ENCODE measurements around the gene CCDC138.

The CCDC138 gene

GRCh38 chr2:108898315-108899082 lies 111.9 kb downstream of the CCDC138 start:
- FAIRE-seq: no peak

GRCh38 chr2:108904680-108905079 lies 118.1 kb downstream of the CCDC138 start:
- FAIRE-seq: no peak

DNA sequence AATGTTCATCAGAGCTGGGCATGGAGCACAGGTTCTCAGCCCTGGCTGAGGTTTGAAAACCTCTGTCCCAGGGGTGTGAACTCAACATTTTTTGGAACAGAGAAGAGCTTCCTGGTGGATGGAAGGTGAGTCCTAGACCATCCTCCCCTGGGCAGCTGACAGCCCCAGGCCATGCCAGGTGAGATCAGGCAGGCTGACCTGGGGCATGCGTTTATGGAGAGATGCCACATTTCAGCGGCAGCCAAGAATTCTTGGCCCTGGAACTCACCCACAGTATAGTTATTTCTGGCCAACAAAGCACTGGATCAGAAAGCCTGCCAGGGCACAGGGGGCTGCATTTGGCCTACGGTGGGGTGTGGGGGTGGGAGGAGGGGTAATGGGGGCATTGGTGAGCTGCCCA lies 118.6 kb downstream of the CCDC138 start:
- no peak for FAIRE-seq

DNA sequence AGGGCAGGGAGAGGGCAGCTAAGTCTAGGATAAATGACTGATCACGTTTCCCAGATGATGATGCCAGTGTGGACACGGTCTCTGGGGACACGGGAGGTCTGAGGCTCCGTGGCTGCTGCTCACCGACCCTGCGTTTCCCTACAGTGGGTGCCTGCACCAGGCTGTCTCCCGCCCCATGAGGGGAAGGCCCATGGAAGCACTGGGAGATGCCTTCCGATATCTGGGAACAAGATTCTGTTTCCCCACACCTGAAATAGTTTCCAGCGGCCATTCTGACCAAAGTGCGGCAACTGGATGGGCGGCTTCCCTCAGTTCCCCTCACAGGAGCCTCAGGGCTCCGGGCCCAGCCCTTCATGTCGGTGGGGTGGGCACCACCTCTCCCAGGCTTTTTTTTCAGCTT lies 119.3 kb downstream of the CCDC138 start:
- FAIRE-seq: no peak

- FAIRE-seq: no peak
These were observed 120.0 kb downstream of the CCDC138 start for GRCh38 chr2:108906403-108907077.

DNA sequence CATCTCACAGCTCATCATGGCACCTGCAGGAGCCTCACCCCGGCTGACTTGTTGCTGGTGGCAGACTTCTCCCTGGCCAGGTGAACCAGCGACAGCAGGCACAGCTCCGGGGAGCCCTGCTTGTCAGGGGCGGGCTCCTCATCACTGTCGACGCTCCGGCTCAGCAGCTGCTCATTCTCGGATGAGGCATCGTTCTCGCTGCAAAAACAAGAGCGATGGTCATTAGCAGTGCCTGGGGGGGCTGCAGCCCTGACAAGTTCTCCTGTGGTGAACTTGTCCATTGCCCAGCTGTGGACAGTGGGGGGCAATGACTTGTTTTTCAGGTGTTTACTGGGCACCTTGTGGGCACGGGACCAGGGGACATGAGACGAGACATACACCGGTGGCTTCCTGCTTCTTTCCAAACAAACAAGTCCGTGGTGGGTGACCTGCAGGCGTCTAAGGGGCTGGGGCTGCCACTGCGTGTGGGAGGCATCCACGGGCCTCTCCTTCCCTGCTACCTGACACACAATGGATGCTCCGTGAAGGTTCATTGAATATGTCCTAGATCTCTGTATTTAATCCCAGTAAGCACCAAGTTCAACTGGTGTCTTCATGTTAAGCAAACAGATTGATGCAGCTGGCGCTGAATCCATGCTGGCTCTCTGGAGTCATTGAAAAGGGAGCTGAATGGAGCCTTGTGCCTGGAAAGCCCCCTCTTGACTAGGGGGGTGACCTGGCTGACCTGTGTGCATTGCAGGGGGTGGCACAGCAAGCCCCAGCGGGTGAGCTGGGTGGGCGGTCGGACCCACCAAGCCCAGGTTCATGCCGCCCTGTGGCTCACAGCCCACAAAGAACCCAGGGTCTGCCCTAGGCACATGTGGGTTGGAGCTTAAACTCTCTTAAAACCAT lies 121.5 kb downstream of the CCDC138 start:
- FAIRE-seq: no peak

DNA sequence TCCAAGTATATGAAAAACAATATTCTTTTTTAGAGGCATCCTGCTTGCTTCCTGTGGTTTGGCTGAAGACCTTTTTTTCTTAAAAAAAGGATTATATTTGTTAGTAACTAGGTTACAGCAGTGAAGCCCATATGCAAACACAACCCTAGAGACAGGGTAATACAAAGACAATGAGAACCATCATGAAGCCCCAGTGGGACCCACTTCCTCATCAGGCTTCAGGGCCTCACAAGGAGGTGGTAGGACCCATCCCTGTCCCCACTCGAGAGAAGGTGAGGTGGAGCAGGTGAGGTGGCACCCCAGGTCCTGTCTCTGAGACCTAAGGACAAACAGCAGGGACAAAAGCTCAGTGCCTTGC lies 122.1 kb downstream of the CCDC138 start:
- FAIRE-seq: no peak

GRCh38 chr2:108909275-108909823 lies 122.8 kb downstream of the CCDC138 start:
- no peak for FAIRE-seq

GRCh38 chr2:108910011-108910431 lies 123.5 kb downstream of the CCDC138 start:
- FAIRE-seq: no peak

DNA sequence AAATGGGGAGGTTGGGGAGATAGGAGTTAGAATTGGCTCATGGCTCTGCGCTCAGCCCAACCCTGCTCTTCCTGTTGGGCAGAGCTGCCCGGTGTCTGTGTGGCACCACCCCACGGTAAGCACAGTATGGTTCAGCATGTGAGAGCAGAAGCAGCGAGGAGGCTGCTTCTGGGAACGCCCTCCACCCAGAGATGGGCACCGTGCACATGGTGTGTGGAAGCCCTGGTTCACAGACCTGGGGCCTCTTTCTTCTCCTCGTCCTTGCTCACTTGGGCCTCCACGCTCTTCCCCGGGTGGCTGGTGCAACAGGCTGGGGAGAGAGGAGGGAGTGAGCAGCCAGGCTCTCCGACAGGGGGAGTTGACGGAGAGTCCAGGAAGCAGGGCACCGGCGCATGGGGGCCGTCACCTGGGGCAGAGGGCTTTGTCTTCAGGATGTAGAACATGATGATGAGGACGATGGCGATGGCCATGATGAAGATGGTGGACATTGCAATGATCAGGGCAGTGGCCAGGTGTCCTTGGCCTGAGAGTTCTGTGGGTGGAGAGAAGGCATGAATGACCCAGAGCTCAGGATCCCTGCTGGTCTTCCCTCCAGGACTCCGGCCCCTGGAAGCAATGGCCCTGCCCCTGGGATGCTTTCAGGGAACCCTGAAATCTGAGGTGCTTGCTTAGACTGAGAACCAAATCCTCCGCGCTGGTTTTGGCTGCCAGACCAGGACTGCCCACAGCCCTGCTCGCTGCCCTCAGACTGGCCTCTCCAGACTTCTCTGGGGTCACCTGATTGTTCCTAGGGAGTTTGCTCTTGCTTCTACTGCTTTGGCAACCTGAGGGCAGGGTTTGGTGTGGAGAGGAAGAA lies 124.2 kb downstream of the CCDC138 start:
- FAIRE-seq: no peak

GRCh38 chr2:108911401-108911800 lies 124.8 kb downstream of the CCDC138 start:
- no peak for FAIRE-seq

DNA sequence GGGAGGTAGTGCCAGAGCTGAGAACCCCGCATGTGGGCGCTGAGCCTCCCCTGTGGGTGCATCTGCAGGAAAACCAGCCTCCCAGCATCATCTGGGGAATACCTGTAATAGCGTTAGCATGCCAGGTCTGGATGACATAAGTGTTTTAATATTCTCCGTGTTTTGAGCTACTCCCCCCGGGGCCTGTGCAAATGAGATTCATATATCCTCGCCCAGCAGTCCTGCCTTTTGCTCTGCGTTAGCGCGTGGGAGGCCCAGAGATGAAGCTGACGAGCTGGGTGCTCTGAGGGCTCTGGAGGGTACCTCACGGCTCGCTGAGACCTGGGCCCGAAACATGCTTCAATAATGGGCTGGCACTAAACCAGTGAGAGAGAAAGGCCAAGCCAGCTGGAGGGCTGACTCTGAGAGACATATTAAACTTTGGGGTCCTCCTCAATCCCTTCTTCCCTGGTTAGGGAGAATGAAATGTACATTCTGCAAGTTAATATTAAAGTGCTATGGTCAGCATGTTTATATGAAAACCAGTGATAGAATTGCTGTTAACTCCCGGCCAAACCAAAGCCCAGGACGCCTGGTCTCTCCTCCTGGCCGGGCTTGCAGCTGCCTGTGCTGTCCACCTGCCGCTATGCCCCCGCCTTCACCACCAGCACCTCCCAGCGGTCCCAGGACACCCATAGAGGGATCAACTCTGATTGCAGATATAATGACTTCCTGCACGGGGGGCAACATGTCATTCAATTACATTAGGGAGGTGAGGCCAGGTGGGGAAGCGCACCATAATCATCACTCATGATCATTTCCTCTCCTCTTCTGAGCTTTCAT lies 125.4 kb downstream of the CCDC138 start:
- no peak for FAIRE-seq

DNA sequence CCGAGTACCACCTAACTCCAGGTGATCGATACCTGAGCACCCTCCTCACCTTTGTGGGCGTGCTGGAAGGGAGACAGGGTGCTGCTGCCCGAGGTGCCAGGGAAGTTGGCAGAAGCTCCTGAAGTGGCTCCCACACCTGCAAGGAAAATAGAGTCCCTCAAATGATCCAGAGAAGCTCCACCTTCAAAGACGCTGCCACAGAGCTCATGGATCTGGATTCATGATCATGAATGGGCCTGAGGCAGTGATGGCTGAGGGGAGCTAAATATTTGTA lies 126.0 kb downstream of the CCDC138 start:
- no peak for FAIRE-seq

- FAIRE-seq: no peak
These were observed 129.7 kb downstream of the CCDC138 start for GRCh38 chr2:108916122-108916795.

- FAIRE-seq: no peak
These were observed 130.3 kb downstream of the CCDC138 start for GRCh38 chr2:108916796-108917421.

GRCh38 chr2:108917526-108917925 lies 131.0 kb downstream of the CCDC138 start:
- FAIRE-seq: no peak

- no peak for FAIRE-seq
These were observed 131.7 kb downstream of the CCDC138 start for GRCh38 chr2:108918156-108918874.

- no peak for FAIRE-seq
These were observed 132.4 kb downstream of the CCDC138 start for GRCh38 chr2:108918941-108919341.

- FAIRE-seq: no peak
These were observed 133.2 kb downstream of the CCDC138 start for GRCh38 chr2:108919571-108920373.

Data from A204.1 (cell line).